ENCODE results near the gene KRT76. TPM values are rescaled to one million over a fixed set of nuclear protein-coding genes. Genes with fewer than 3 reads are reported as not detected.

KRT76 gene
- total and polyA plus RNA-seq, 7 donors, result not detected

- WGBS, 3 donors, result 85 to 95% (median 93%) methylated on average over 2 of the region's 2 CpGs
- H3K27me3 ChIP-seq (ENCODE audit: insufficient read depth in 3 of 3, low read length in 2 of 3), result peaks cover 0 to 13% (median 0%) of the 10 kb centered on the region in 3 donors
- DNase-seq, result no peak
- ATAC-seq, result no peak
- H3K9me3 ChIP-seq, result no peaks in the 10 kb centered on the region
- H3K4me1 ChIP-seq, result no peaks in the 10 kb centered on the region
- H3K27ac ChIP-seq, result no peak overlapping the region
- no peak for TF ChIP-seq CTCF (IDR thresholded peaks at IDR 0.05)
- no peaks in the 10 kb centered on the region for H3K36me3 ChIP-seq (ENCODE audit: insufficient read depth in 1 of 2, low read depth in 1 of 2)
- intact Hi-C loops (cut with DNase I), result no loop called here
- no peak overlapping the region for H3K4me3 ChIP-seq
These were observed 1.7 kb upstream of the KRT76 start for GRCh38 chr12:52778833-52779232.

- Histone ChIP-seq H3K4me1 (no peaks in the 10 kb centered on the region), H3K27ac (no peak overlapping the region), H3K36me3 (ENCODE audit: insufficient read depth in 1 of 2, low read depth in 1 of 2) (no peaks in the 10 kb centered on the region), H3K4me3 (no peak overlapping the region), H3K9me3 (no peaks in the 10 kb centered on the region), H3K27me3 (ENCODE audit: insufficient read depth in 3 of 3, low read length in 2 of 3) (peaks cover 0 to 7% (median 0%) of the 10 kb centered on the region in 3 donors)
- TF ChIP-seq CTCF (IDR thresholded peaks at IDR 0.05), result no peak
- intact Hi-C loops (cut with DNase I), result no loop called here
- WGBS, 3 donors, result 77 to 88% (median 86%) methylated on average over 4 of the region's 4 CpGs
- no peak for DNase-seq
- no peak for ATAC-seq
These were observed 421 bp upstream of the KRT76 start for GRCh38 chr12:52777566-52777965.

- no peak for DNase-seq
- no peak for ATAC-seq
- H3K27ac ChIP-seq, result no peak overlapping the region
- H3K4me1 ChIP-seq, result no peaks in the 10 kb centered on the region
- peaks cover 0 to 7% (median 0%) of the 10 kb centered on the region in 3 donors for H3K27me3 ChIP-seq (ENCODE audit: insufficient read depth in 3 of 3, low read length in 2 of 3)
- H3K4me3 ChIP-seq, result no peak overlapping the region
- TF ChIP-seq CTCF (IDR thresholded peaks at IDR 0.05), result no peak
- no peaks in the 10 kb centered on the region for H3K36me3 ChIP-seq (ENCODE audit: insufficient read depth in 1 of 2, low read depth in 1 of 2)
- H3K9me3 ChIP-seq, result no peaks in the 10 kb centered on the region
- intact Hi-C loops (cut with DNase I), result no loop called here
- 81 to 87% (median 83%) methylated on average over 5 of the region's 5 CpGs for WGBS, 3 donors
These were observed 710 bp downstream of the KRT76 start for GRCh38 chr12:52776435-52776834.

- H3K4me1 ChIP-seq, result no peaks in the 10 kb centered on the region
- no peak overlapping the region for H3K4me3 ChIP-seq
- no peaks in the 10 kb centered on the region for H3K36me3 ChIP-seq (ENCODE audit: insufficient read depth in 1 of 2, low read depth in 1 of 2)
- intact Hi-C loops (cut with DNase I), result no loop called here
- TF ChIP-seq CTCF (IDR thresholded peaks at IDR 0.05), result no peak
- 72 to 78% (median 74%) methylated on average over 8 of the region's 8 CpGs for WGBS, 3 donors
- no peak for DNase-seq
- H3K27me3 ChIP-seq (ENCODE audit: insufficient read depth in 3 of 3, low read length in 2 of 3), result peaks cover 0 to 4% (median 0%) of the 10 kb centered on the region in 3 donors
- no peaks in the 10 kb centered on the region for H3K9me3 ChIP-seq
- H3K27ac ChIP-seq, result no peak overlapping the region
- ATAC-seq, result no peak
These were observed 2.4 kb downstream of the KRT76 start for GRCh38 chr12:52774629-52775250.

GRCh38 chr12:52772772-52773171, 4.4 kb downstream of the KRT76 start:
- no peak for TF ChIP-seq CTCF (IDR thresholded peaks at IDR 0.05)
- H3K4me1 ChIP-seq, result no peaks in the 10 kb centered on the region
- no peak overlapping the region for H3K27ac ChIP-seq
- DNase-seq (no peak), ATAC-seq (no peak)
- H3K27me3 ChIP-seq (ENCODE audit: insufficient read depth in 3 of 3, low read length in 2 of 3), result peaks cover 0 to 11% (median 0%) of the 10 kb centered on the region in 3 donors
- WGBS, 3 donors, result 39 to 58% (median 56%) methylated on average over 3 of the region's 3 CpGs
- intact Hi-C loops (cut with DNase I), result no loop called here
- H3K9me3 ChIP-seq, result no peaks in the 10 kb centered on the region
- H3K4me3 ChIP-seq, result no peak overlapping the region
- no peaks in the 10 kb centered on the region for H3K36me3 ChIP-seq (ENCODE audit: insufficient read depth in 1 of 2, low read depth in 1 of 2)
